GM12891 (cell line): ENCODE results near the gene CAMSAP2.

ENCODE experiments used
- PAX5 ChIP-seq: IDR thresholded peaks from 2 replicates; pipeline ENCODE4 v1.6.1; 2011; ENCODE audit warnings: low read length, moderate library complexity, mild to moderate bottlenecking; ENCODE audit not compliant: insufficient read depth, severe bottlenecking
- POLR2A ChIP-seq: IDR thresholded peaks from 2 replicates; pipeline ENCODE4 v1.6.1; 2011; ENCODE audit warnings: low read depth, low read length, control low read depth
- POLR2AphosphoS5 ChIP-seq: IDR thresholded peaks from 2 replicates; pipeline ENCODE4 v1.6.1; 2011; ENCODE audit warnings: low read depth, low read length, control low read depth
- POU2F2 ChIP-seq: IDR thresholded peaks from 2 replicates; pipeline ENCODE4 v1.6.1; 2011; ENCODE audit warnings: low read depth, mild to moderate bottlenecking, control low read depth, low read length, moderate library complexity
- SPI1 ChIP-seq: IDR thresholded peaks from 2 replicates; pipeline ENCODE4 v1.6.1; 2011; ENCODE audit warnings: low read depth, low read length, control low read depth
- TAF1 ChIP-seq: IDR thresholded peaks from 2 replicates; pipeline ENCODE4 v1.6.1; 2011; ENCODE audit warnings: low read depth, low read length, control low read depth

- TF ChIP-seq POLR2A, result no peak
- TF ChIP-seq SPI1, result no peak
- no peak for TF ChIP-seq POLR2AphosphoS5
- no peak for TF ChIP-seq TAF1
- no peak for TF ChIP-seq POU2F2
- no peak for TF ChIP-seq PAX5
Observed at GRCh38 chr1:200883118-200883517, 144.4 kb downstream of the CAMSAP2 start.
